Skeletal muscle tissue (tissue), 4 donors: ENCODE measurements around the gene TMEM145. TPM values are rescaled to one million over a fixed set of nuclear protein-coding genes. Genes with fewer than 3 reads are reported as not detected.

Source experiments
- H3K27ac ChIP-seq: one replicate; pipeline ENCODE4 v1.7.0; 2013; ENCODE audit warnings: mild to moderate bottlenecking, low read depth, low read length, inconsistent platforms
- H3K27me3 ChIP-seq, 3 donors: one replicate each; pipeline ENCODE4 v1.7.0; 2013; ENCODE audit warnings: low read length in 3 of 3; ENCODE audit not compliant: control insufficient read depth in 3 of 3, insufficient read depth in 3 of 3
- H3K36me3 ChIP-seq, 3 donors: one replicate each; pipeline ENCODE4 v1.7.0; 2013; ENCODE audit warnings: low read length in 3 of 3; ENCODE audit not compliant: control insufficient read depth in 3 of 3, insufficient read depth in 3 of 3
- H3K4me1 ChIP-seq, 3 donors: one replicate each; pipeline ENCODE4 v1.7.0; 2013; ENCODE audit warnings: low read length in 3 of 3, mild to moderate bottlenecking in 3 of 3; ENCODE audit not compliant: control insufficient read depth in 3 of 3, insufficient read depth in 3 of 3
- H3K4me3 ChIP-seq, 3 donors: one replicate each; pipeline ENCODE4 v1.7.0; 2013; ENCODE audit warnings: low read length in 3 of 3
- H3K9ac ChIP-seq, 3 donors: one replicate each; pipeline ENCODE4 v1.7.0; 2013; ENCODE audit warnings: low read length in 3 of 3, mild to moderate bottlenecking in 3 of 3, moderate library complexity in 2 of 3, low read depth in 1 of 3
- H3K9me3 ChIP-seq, 3 donors: one replicate each; pipeline ENCODE4 v1.7.0; 2013; ENCODE audit warnings: low read length in 3 of 3; ENCODE audit not compliant: control insufficient read depth in 3 of 3
- total RNA-seq: library from RNA; depleted of rRNA; stranded (reverse); fragments of >200 nt; gene quantifications from one replicate; pipeline ENCODE4 v1.2.3, GENCODE V29; 2014
- donor health status: Osteomylitis.

Gene TMEM145
- total RNA-seq, 1 donor from 2014 or later, result 0.52 TPM

DNA sequence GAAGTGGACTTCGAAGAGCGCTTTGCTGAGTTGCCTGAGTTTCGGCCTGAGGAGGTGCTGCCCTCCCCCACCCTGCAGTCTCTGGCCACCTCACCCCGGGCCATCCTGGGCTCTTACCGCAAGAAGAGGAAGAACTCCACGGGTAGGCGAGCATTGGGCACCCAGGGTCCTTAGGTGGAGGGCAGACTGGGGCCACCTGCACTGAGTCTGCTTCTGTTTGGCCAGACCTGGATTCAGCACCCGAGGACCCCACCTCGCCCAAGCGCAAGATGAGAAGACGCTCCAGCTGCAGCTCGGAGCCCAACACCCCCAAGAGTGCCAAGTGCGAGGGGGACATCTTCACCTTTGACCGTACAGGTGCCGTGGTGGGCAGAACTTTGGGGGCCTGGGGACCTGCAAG lies 19.2 kb upstream of the TMEM145 start:
- no peaks in the 10 kb centered on the region for H3K27me3 ChIP-seq

DNA sequence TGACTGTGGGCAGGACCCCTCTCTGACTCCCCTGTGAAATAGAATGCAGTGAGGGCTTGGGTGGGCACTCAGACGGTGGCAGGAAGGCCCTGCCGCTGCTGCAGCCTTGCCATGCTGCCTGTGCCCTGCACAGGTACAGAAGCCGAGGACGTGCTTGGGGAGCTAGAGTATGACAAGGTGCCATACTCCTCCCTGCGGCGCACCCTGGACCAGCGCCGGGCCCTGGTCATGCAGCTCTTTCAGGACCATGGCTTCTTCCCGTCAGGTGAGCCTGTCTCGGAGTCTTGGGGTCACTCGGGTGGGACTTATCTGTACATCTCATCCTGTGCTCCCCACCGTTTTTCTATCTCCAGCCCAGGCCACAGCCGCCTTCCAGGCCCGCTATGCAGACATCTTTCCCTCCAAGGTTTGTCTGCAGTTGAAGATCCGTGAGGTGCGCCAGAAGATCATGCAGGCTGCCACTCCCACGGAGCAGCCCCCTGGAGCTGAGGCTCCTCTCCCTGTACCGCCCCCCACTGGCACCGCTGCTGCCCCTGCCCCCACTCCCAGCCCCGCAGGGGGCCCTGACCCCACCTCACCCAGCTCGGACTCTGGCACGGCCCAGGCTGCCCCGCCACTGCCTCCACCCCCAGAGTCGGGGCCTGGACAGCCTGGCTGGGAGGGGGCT lies 18.5 kb upstream of the TMEM145 start:
- H3K36me3 ChIP-seq, result peaks cover 37 to 44% (median 42%) of the 10 kb centered on the region in 3 donors
- no peak overlapping the region for H3K9ac ChIP-seq
- no peaks in the 10 kb centered on the region for H3K9me3 ChIP-seq
- H3K4me1 ChIP-seq, result peaks cover 0 to 5% (median 5%) of the 10 kb centered on the region in 3 donors
- H3K4me3 ChIP-seq, result no peak overlapping the region
- no peak overlapping the region for H3K27ac ChIP-seq
- no peaks in the 10 kb centered on the region for H3K27me3 ChIP-seq

More for the DNA sequence above, 19.2 kb upstream of the TMEM145 start:
- Histone ChIP-seq H3K9ac (no peak overlapping the region), H3K4me3 (no peak overlapping the region), H3K27ac (no peak overlapping the region), H3K9me3 (no peaks in the 10 kb centered on the region), H3K4me1 (peaks cover 0 to 5% (median 5%) of the 10 kb centered on the region in 3 donors), H3K36me3 (peaks cover 43 to 51% (median 49%) of the 10 kb centered on the region in 3 donors)

DNA sequence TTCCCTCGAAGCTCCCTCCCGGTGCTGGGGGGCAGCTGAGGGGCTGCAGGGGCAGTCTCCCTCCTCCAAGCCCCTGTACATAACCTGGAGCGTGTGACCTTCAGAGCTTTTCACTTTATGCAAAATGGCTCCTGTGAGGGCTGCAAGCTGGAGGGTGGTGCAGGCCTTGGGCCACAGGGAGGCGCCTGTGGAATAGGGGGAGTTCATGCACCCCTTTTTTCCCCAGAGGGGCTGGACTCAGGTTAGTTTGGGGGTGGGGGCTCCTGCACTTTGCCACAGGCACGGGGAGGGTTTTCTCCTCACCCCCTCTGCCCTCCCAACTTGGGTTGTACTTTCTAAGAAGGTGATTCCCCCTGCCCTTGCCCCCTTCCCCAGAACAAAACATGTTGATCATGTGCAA lies 17.8 kb upstream of the TMEM145 start:
- no peak overlapping the region for H3K4me3 ChIP-seq
- no peak overlapping the region for H3K9ac ChIP-seq
- peaks cover 31 to 38% (median 35%) of the 10 kb centered on the region in 3 donors for H3K36me3 ChIP-seq
- H3K4me1 ChIP-seq, result peaks cover 0 to 5% (median 5%) of the 10 kb centered on the region in 3 donors
- H3K9me3 ChIP-seq, result no peaks in the 10 kb centered on the region
- H3K27ac ChIP-seq, result no peak overlapping the region
- H3K27me3 ChIP-seq, result no peaks in the 10 kb centered on the region

DNA sequence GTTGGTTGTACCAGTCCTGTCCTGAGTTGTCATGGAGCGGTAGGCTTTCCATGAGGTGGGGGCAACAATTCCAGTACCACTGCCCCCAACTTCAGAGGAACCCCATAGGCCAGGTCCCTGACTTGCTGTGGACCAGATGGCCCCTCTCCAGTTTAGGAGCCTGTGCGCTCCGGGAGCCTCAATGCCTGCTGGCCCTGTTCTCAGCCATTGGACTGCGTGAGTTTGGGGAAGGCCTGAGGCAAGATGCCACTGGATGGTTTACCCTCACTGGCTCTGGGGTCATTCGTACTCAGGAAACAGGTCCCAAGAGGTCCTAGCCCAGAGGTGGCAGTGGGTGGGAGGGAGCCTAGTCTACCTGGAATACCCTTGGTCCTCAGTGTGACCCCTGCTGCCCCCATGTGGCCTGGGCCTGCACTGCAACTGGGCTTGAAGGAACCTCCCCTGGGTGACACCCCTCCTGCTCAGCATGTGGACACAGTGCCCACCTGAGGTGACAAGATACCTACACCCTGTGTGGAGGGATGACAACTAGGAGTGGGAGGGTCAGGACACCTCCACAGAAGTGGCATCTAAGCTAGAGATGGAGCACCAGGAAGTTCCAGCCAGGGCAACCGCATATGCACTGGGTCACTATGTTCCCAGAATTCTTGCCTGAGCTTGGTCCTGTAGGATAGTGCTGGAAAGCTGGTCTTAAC lies 17.1 kb upstream of the TMEM145 start:
- no peaks in the 10 kb centered on the region for H3K9me3 ChIP-seq
- no peak overlapping the region for H3K9ac ChIP-seq
- peaks cover 28 to 34% (median 33%) of the 10 kb centered on the region in 3 donors for H3K36me3 ChIP-seq
- no peaks in the 10 kb centered on the region for H3K27me3 ChIP-seq
- no peak overlapping the region for H3K4me3 ChIP-seq
- H3K4me1 ChIP-seq, result peaks cover 0 to 5% (median 5%) of the 10 kb centered on the region in 3 donors
- H3K27ac ChIP-seq, result no peak overlapping the region

DNA sequence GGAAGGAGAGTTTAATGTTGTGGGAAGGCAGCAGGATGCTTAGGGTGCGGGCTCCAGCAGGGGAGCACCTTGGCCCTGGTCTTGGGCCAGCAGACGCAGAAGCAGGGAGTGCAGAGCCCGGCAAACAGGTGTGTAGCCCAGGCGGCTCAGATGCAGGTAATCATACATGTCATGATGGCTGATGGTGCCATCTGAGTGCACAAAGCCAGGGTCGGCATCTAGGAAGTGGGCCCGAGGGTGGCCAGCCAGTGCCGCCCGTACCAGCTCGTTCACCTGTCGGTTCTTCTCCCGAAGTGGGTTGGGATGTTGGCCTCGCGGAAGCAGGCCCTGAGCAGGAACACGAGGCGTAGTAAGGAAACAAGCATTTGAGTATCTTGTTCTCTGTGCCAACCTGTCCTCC lies 16.1 kb upstream of the TMEM145 start:
- Histone ChIP-seq H3K4me3 (no peak overlapping the region), H3K9me3 (no peaks in the 10 kb centered on the region), H3K36me3 (peaks cover 21 to 24% (median 24%) of the 10 kb centered on the region in 3 donors), H3K27ac (no peak overlapping the region), H3K9ac (no peak overlapping the region), H3K27me3 (no peaks in the 10 kb centered on the region), H3K4me1 (peaks cover 5 to 10% (median 10%) of the 10 kb centered on the region in 3 donors)

DNA sequence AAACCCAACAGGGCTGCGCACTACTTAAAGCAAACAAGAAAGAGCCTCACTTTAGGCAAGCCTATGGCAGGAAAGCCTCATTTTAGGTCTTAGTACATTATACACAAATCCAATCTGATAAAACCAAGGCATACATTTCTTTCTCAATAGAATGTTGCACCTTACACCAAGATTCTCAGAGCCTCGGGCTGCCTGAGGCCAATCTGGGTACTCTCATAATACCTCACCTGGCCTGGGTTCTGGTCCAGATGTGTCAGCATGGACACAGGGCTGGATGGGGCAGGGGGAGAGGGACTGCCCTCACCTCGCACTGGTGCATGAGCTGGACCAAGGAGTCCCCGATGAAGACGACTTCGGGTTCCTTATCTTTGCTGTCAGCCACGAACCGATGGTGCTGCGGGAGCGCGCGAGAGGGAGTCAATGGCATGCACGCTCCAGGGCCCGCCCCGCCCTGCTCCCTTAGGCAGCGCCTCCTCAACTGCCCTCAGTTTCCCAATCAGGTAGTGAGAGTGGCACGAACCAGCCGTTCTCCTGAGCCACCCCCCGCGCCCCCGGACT lies 11.4 kb upstream of the TMEM145 start, which contains the start of gene PRR19:
Gene PRR19 (plus strand): TSS at position 487 of the 558 bp plus-strand sequence. CDS start 7,453 bp downstream, outside the sequence.
- Histone ChIP-seq H3K4me1 (peaks cover 17 to 19% (median 19%) of the 10 kb centered on the region in 3 donors), H3K4me3 (peak within 1 kb of the TSS; percentile 64 to 82 (median 78)), H3K36me3 (peaks cover 0 to 3% (median 0%) of the 10 kb centered on the region in 3 donors), H3K9ac (peak within 1 kb of the TSS; percentile 29 to 77 (median 51)), H3K27ac (no peak within 1 kb of the TSS), H3K9me3 (no peaks in the 10 kb centered on the region), H3K27me3 (no peaks in the 10 kb centered on the region)

DNA sequence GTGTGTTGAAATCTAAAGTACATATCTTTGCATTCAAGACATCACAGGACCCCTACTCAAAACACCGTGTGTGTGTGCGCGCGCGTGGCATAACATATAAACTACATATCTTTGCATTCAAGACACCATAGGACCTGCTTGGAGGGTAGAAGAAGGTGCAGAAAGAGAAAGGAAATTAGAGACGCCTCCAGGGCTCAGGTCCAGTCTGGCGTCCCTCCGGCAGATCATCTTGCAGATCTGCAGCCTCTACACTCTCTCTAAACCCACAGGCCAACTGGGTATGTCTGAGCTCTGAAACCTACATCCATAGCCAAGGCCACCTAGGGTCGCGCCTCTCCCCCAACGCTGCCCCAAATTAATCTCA lies 10.0 kb upstream of the TMEM145 start:
- Histone ChIP-seq H3K27me3 (no peaks in the 10 kb centered on the region), H3K27ac (no peak overlapping the region), H3K4me3 (peak overlapping the region; percentile 64 to 82 (median 78)), H3K4me1 (peaks cover 17 to 19% (median 19%) of the 10 kb centered on the region in 3 donors), H3K36me3 (no peaks in the 10 kb centered on the region), H3K9ac (peak overlapping the region in 2 of 3 donors; percentile 43 to 77), H3K9me3 (no peaks in the 10 kb centered on the region)

DNA sequence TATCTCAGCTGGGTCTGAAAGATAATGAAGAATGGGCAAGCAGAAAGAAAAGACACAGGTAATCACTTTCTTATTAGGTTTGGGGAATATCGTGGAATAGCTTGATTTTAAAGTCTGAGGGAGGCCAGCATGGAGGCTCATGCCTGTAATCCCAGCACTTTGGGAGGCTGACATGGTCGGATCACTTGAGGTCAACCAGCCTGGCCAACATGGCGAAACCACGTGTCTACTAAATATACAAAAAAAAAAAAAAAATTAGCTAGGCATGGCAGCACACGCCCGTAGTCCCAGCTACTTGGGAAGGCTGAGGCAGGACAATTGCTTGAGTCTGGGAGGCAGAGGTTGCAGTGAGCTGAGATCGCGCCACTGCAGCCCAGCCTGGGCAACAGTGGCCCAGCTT lies 9.2 kb upstream of the TMEM145 start:
- Histone ChIP-seq H3K4me1 (peaks cover 17 to 19% (median 19%) of the 10 kb centered on the region in 3 donors), H3K36me3 (no peaks in the 10 kb centered on the region), H3K27me3 (no peaks in the 10 kb centered on the region), H3K9ac (no peak overlapping the region), H3K27ac (no peak overlapping the region), H3K9me3 (no peaks in the 10 kb centered on the region), H3K4me3 (no peak overlapping the region)

DNA sequence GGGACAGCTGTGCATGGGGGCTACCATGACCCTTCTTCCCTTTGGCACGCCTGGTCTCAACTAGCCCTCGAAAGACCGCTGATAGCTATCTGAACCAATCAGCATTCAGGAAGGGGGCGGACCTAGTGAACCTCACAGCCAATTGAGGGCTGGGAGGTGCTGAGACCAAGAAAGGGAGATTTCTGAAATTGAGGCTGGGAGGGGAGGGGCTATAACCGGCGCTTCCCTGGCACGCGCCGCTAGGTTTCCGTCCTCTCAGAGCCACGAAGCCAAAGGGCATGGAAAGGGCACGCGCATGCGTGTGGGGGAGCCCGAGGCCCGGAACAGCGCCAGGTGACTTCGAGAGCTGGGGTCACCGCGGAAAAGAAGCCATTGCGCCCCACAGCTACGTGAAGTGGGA lies 6.5 kb upstream of the TMEM145 start:
- no peak overlapping the region for H3K4me3 ChIP-seq
- H3K4me1 ChIP-seq, result peaks cover 16 to 18% (median 18%) of the 10 kb centered on the region in 3 donors
- peaks cover 3 to 8% (median 8%) of the 10 kb centered on the region in 3 donors for H3K27me3 ChIP-seq
- H3K36me3 ChIP-seq, result no peaks in the 10 kb centered on the region
- H3K27ac ChIP-seq, result no peak overlapping the region
- no peaks in the 10 kb centered on the region for H3K9me3 ChIP-seq
- H3K9ac ChIP-seq, result no peak overlapping the region

DNA sequence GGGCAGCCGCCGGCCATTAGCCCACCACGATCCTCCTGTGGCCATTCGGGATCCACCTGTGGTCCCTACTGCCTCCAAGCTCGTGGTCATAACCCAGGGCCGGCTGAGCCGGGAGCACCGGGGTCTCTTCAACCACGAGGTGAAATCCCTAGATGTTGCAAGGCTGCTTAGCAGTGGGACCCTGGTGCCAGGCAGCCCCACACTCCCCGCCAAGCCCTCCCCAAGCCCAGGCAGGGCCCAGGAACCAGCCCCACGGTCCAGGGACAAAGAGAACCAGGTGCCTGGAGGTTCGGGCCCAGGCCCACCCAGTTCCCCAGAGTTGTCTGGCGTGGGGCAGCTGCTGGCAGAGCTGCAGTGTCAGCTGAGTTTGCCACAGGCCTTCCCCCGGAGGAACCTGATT lies 3.4 kb upstream of the TMEM145 start:
- Histone ChIP-seq H3K36me3 (no peaks in the 10 kb centered on the region), H3K4me1 (peaks cover 0 to 13% (median 9%) of the 10 kb centered on the region in 3 donors), H3K9ac (no peak overlapping the region), H3K27ac (no peak overlapping the region), H3K27me3 (peaks cover 16 to 28% (median 24%) of the 10 kb centered on the region in 3 donors), H3K9me3 (no peaks in the 10 kb centered on the region), H3K4me3 (no peak overlapping the region)
